Measurements from ENCODE around the gene HOXB8. TPM values are rescaled to one million over a fixed set of nuclear protein-coding genes. Genes with fewer than 3 reads are reported as not detected.

The HOXB8 gene
- total and polyA plus RNA-seq, 12 donors, result 0.55 TPM; not detected in 11

DNA sequence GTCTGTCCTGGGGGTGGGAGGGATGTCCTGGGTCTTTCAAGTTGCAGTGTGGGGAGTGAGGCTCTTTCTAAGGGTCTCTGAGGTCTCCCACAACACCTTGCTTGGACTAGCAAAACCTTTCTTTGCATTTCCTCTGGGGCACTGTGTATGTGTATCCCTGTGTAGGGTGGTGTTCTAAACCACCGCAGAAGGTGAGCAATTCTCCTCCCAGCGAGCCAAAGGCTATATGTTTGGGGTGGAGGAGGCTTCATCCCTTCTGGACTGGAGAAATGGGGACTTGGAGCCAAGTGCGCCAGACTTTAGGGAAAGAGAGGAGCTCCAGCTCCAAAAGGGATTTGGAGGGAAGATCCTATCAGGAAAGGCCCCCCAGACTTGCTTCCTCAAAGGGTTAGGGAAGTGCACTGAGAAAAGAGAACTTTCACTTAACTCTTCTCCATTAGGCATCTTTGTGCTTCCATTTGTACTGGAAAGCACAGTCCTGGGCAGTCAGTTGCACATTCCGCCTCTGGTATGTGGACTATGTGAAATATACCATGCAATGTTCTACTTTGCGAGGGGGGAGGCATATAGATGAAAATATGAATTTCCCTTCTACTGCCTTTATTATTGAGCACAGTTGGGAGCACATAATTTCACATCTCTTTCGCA is 29.9 kb upstream of the HOXB8 start:
- DNase-seq (no peak), ATAC-seq (no peak)
- Histone ChIP-seq H3K27me3 (peaks cover 39 to 100% (median 99%) of the 10 kb centered on the region in 7 donors), H3K9me3 (no peaks in the 10 kb centered on the region), H3K36me3 (no peaks in the 10 kb centered on the region), H3K4me3 (no peak overlapping the region), H3K27ac (no peak overlapping the region), H3K4me1 (peaks cover 0 to 20% (median 4%) of the 10 kb centered on the region in 9 donors)
- TF ChIP-seq, protein P1, sequence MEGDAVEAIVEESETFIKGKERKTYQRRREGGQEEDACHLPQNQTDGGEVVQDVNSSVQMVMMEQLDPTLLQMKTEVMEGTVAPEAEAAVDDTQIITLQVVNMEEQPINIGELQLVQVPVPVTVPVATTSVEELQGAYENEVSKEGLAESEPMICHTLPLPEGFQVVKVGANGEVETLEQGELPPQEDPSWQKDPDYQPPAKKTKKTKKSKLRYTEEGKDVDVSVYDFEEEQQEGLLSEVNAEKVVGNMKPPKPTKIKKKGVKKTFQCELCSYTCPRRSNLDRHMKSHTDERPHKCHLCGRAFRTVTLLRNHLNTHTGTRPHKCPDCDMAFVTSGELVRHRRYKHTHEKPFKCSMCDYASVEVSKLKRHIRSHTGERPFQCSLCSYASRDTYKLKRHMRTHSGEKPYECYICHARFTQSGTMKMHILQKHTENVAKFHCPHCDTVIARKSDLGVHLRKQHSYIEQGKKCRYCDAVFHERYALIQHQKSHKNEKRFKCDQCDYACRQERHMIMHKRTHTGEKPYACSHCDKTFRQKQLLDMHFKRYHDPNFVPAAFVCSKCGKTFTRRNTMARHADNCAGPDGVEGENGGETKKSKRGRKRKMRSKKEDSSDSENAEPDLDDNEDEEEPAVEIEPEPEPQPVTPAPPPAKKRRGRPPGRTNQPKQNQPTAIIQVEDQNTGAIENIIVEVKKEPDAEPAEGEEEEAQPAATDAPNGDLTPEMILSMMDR (IDR thresholded peaks at IDR 0.05), result no peak
- intact Hi-C loops (cut with DNase I), result no loop called here
- WGBS, 2 donors, result 23 to 25% methylated on average over 6 of the region's 6 CpGs

DNA sequence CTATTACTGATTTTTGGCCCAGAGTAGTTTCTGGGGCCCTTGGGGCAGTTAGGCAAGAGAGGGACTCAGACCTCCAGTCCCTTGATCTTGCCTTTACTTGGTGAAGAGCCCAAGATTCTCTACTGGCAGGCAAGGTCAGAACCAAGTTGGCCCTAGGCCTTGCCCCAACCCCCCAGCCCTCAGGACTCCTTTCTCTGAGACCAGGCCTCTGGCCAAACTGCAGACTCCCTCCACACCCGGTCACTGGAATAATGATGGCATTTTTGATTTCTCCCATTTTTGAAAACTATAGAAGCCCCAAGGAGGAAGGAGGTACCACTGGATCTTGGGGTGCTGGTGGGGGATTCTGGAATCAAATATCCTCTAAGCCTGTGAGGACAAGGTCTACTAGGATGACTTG is 29.1 kb upstream of the HOXB8 start:
- Histone ChIP-seq H3K36me3 (no peaks in the 10 kb centered on the region), H3K4me3 (no peak overlapping the region), H3K9me3 (no peaks in the 10 kb centered on the region), H3K4me1 (peaks cover 0 to 20% (median 4%) of the 10 kb centered on the region in 9 donors), H3K27me3 (peaks cover 41 to 100% (median 100%) of the 10 kb centered on the region in 7 donors), H3K27ac (no peak overlapping the region)
- intact Hi-C loops (cut with DNase I), result no loop called here
- DNase-seq (no peak), ATAC-seq (no peak)
- TF ChIP-seq, protein P1 (IDR thresholded peaks at IDR 0.05), result no peak
- 67 to 69% methylated on average over 1 of the region's 1 CpG for WGBS, 2 donors

DNA sequence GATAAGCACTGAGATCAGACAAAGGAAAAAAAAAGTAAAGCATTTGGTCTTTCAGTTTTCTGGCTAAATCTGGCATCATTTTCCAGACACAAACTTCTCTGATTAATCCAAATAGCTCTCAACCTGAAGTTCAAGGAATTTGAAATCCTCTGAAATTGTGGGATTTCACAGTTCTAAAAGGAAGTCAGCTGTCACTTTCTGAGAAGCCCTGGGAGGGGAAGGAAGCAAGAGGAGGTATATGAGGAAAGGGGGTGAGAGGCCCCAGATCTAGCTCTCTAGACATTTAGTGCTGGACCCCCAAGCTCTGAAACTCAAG is 28.6 kb upstream of the HOXB8 start:
- no peak for ATAC-seq
- no peaks in the 10 kb centered on the region for H3K9me3 ChIP-seq
- TF ChIP-seq, protein P1 (IDR thresholded peaks at IDR 0.05), result no peak
- H3K27me3 ChIP-seq, result peaks cover 44 to 100% (median 100%) of the 10 kb centered on the region in 7 donors
- DNase-seq, result no peak
- peaks cover 0 to 20% (median 4%) of the 10 kb centered on the region in 9 donors for H3K4me1 ChIP-seq
- H3K27ac ChIP-seq, result no peak overlapping the region
- intact Hi-C loops (cut with DNase I), result no loop called here
- H3K36me3 ChIP-seq, result no peaks in the 10 kb centered on the region
- no peak overlapping the region for H3K4me3 ChIP-seq

DNA sequence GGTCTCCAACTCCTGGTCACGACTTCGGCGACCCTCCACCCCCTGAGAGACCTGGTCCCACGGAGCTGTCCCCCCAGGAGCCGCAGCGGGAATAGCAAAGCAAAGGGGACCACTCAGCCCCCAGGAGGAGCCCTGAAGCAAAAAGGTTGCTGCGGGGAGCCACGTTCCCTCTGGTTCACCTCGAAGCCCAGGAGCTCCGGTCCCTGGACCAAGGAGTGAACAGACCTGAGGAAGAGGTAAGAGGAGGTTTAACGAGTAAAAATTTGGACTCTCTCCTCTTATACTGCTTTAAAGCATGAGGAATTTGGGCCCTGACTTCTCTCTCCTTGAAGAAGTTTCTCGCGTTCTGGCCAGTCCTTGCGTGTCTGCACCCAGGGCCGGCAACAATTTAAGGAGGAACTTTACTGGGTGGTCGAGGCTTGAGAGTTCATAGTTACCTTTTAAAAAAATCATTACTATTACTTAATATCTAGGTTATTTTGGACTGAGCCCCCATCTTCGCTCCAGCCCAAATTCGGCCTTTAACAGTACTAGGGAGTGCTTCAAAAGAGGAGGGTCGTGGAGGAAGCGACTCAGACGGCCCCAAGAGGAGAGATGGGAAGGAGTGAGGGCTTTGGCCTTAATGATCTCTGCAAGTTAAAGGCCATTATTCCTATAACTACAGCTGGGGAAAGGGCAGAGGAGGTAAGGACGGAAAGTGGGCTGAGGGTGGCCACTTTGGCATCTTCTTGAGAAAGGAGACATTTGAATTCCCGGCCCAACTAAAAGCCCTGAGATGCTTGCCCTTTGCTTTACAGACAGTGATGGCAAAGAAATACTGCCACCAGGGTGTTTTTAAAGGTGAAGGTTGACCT is 28.0 kb upstream of the HOXB8 start:
- H3K4me1 ChIP-seq, result peaks cover 0 to 20% (median 4%) of the 10 kb centered on the region in 9 donors
- no peak overlapping the region for H3K4me3 ChIP-seq
- DNase-seq (no peak), ATAC-seq (no peak)
- TF ChIP-seq, protein P1 (IDR thresholded peaks at IDR 0.05), result no peak
- H3K9me3 ChIP-seq, result no peaks in the 10 kb centered on the region
- H3K27ac ChIP-seq, result no peak overlapping the region
- intact Hi-C loops (cut with DNase I), result no loop called here
- WGBS, 2 donors, result 16 to 24% methylated on average over 23 of the region's 23 CpGs
- peaks cover 44 to 100% (median 100%) of the 10 kb centered on the region in 7 donors for H3K27me3 ChIP-seq
- H3K36me3 ChIP-seq, result no peaks in the 10 kb centered on the region
